ENCODE data around the gene COMMD7. TPM values are rescaled to one million over a fixed set of nuclear protein-coding genes. Genes with fewer than 3 reads are reported as not detected.

Gene COMMD7
- polyA plus RNA-seq, 1 donor from 2014 or later = 35.6 TPM

GRCh38 chr20:32661820-32662528 lies 81.3 kb downstream of the COMMD7 start:
- TF ChIP-seq RAD21 (conservative IDR thresholded peaks at IDR 0.05) (no peak), SMC3 (conservative IDR thresholded peaks at IDR 0.05; ENCODE audit: poor library complexity) (no peak), TAF1 (IDR thresholded peaks at IDR 0.05; ENCODE audit: low read depth) (no peak), POLR2AphosphoS5 (IDR thresholded peaks at IDR 0.05) (no peak), CTCF (IDR thresholded peaks at IDR 0.05; ENCODE audit: poor library complexity, severe bottlenecking) (no peak), EP300 (conservative IDR thresholded peaks at IDR 0.05; ENCODE audit: poor library complexity, severe bottlenecking) (no peak), REST (IDR thresholded peaks at IDR 0.05; ENCODE audit: borderline replicate concordance) (no peak), EZH2 (IDR thresholded peaks at IDR 0.05; ENCODE audit: borderline replicate concordance, insufficient read depth, low read length, poor library complexity, severe bottlenecking) (no peak), MXI1 (conservative IDR thresholded peaks at IDR 0.05; ENCODE audit: poor library complexity, severe bottlenecking) (no peak)
- Histone ChIP-seq H3K4me2 (ENCODE audit: low read length) (no peak overlapping the region), H2AFZ (ENCODE audit: low read depth, low read length) (no peak overlapping the region), H3K36me3 (ENCODE audit: insufficient read depth, low read length) (no peaks in the 10 kb centered on the region), H3K9me2 (ENCODE audit: insufficient read depth, low read length) (no peaks in the 10 kb centered on the region), H4K20me1 (ENCODE audit: insufficient read depth) (no peaks in the 10 kb centered on the region), H3F3A (ENCODE audit: insufficient read depth, low read length, poor library complexity, severe bottlenecking) (no peaks in the 10 kb centered on the region), H3K79me2 (replicated peaks; ENCODE audit: insufficient read depth, low read length) (no peaks in the 10 kb centered on the region), H3K4me3 (ENCODE audit: low read length) (no peak overlapping the region), H3K9ac (ENCODE audit: low read length) (no peak overlapping the region), H3K9me3 (ENCODE audit: low read length) (no peaks in the 10 kb centered on the region), H3K27me3 (ENCODE audit: insufficient read depth, low read depth, low read length) (no peaks in the 10 kb centered on the region), H3K27ac (ENCODE audit: low read length) (no peak overlapping the region)

- H3K9me3 ChIP-seq (ENCODE audit: low read length) = no peaks in the 10 kb centered on the region
- no peak overlapping the region for H2AFZ ChIP-seq (ENCODE audit: low read depth, low read length)
- H4K20me1 ChIP-seq (ENCODE audit: insufficient read depth) = no peaks in the 10 kb centered on the region
- no peak overlapping the region for H3K4me2 ChIP-seq (ENCODE audit: low read length)
- no peaks in the 10 kb centered on the region for H3F3A ChIP-seq (ENCODE audit: insufficient read depth, low read length, poor library complexity, severe bottlenecking)
- H3K27me3 ChIP-seq (ENCODE audit: insufficient read depth, low read depth, low read length) = no peaks in the 10 kb centered on the region
- TF ChIP-seq MXI1 (conservative IDR thresholded peaks at IDR 0.05; ENCODE audit: poor library complexity, severe bottlenecking) (no peak), CTCF (IDR thresholded peaks at IDR 0.05; ENCODE audit: poor library complexity, severe bottlenecking) (no peak), TAF1 (IDR thresholded peaks at IDR 0.05; ENCODE audit: low read depth) (no peak), EP300 (conservative IDR thresholded peaks at IDR 0.05; ENCODE audit: poor library complexity, severe bottlenecking) (no peak), REST (IDR thresholded peaks at IDR 0.05; ENCODE audit: borderline replicate concordance) (no peak), POLR2AphosphoS5 (IDR thresholded peaks at IDR 0.05) (no peak), EZH2 (IDR thresholded peaks at IDR 0.05; ENCODE audit: borderline replicate concordance, insufficient read depth, low read length, poor library complexity, severe bottlenecking) (no peak), SMC3 (conservative IDR thresholded peaks at IDR 0.05; ENCODE audit: poor library complexity) (no peak), RAD21 (conservative IDR thresholded peaks at IDR 0.05) (no peak)
- no peaks in the 10 kb centered on the region for H3K36me3 ChIP-seq (ENCODE audit: insufficient read depth, low read length)
- no peaks in the 10 kb centered on the region for H3K79me2 ChIP-seq (replicated peaks; ENCODE audit: insufficient read depth, low read length)
- H3K4me3 ChIP-seq (ENCODE audit: low read length) = no peak overlapping the region
- H3K9ac ChIP-seq (ENCODE audit: low read length) = no peak overlapping the region
- H3K9me2 ChIP-seq (ENCODE audit: insufficient read depth, low read length) = no peaks in the 10 kb centered on the region
- no peak overlapping the region for H3K27ac ChIP-seq (ENCODE audit: low read length)
Measured at GRCh38 chr20:32660661-32661060, 82.6 kb downstream of the COMMD7 start.

Data from neural cell (in vitro differentiated cells).